SK-N-SH (cell line): Measurements from ENCODE around the gene PNLIPRP1.

Experiments used
- CHD2 ChIP-seq: fragments of 150-350 bp; IDR thresholded peaks from 2 replicates; pipeline ENCODE4 v1.6.1; 2018; ENCODE audit warnings: low read length; ENCODE audit not compliant: partially characterized antibody
- CTCF ChIP-seq: fragments of 200-600 bp; sonication (generic); IDR thresholded peaks from 2 replicates; pipeline ENCODE4 v1.6.1; 2017; ENCODE audit warnings: antibody characterized with exemption, mild to moderate bottlenecking, moderate library complexity
- GABPA ChIP-seq: IDR thresholded peaks from 2 replicates; pipeline ENCODE4 v1.4.0; 2012; ENCODE audit warnings: low read depth, mild to moderate bottlenecking
- JUND ChIP-seq: IDR thresholded peaks from 2 replicates; pipeline ENCODE4 v1.4.0; 2012
- MAX ChIP-seq: IDR thresholded peaks from 2 replicates; pipeline ENCODE4 v1.4.0; 2012; ENCODE audit warnings: low read depth
- PBX3 ChIP-seq: IDR thresholded peaks from 2 replicates; pipeline ENCODE4; 2012
- POLR2AphosphoS5 ChIP-seq: IDR thresholded peaks from 2 replicates; pipeline ENCODE4 v1.6.1; 2012; ENCODE audit warnings: low read depth, low read length
- RCOR1 ChIP-seq: fragments of 150-350 bp; IDR thresholded peaks from 2 replicates; pipeline ENCODE4 v1.6.1; 2017; ENCODE audit warnings: antibody characterized with exemption, low read length
- REST ChIP-seq: IDR thresholded peaks from 2 replicates; pipeline ENCODE4 v1.6.1; 2012; ENCODE audit warnings: mild to moderate bottlenecking, low read depth, low read length, moderate library complexity
- SIN3A ChIP-seq: IDR thresholded peaks from 2 replicates; pipeline ENCODE4 v1.6.1; 2012; ENCODE audit warnings: low read depth, mild to moderate bottlenecking, low read length, moderate library complexity, borderline replicate concordance
- TAF1 ChIP-seq: IDR thresholded peaks from 2 replicates; pipeline ENCODE4 v1.6.1; 2012; ENCODE audit warnings: low read depth, mild to moderate bottlenecking, low read length, moderate library complexity, borderline replicate concordance
- TEAD4 ChIP-seq: IDR thresholded peaks from 2 replicates; pipeline ENCODE4 v1.4.0; 2012; ENCODE audit warnings: mild to moderate bottlenecking, borderline replicate concordance; ENCODE audit not compliant: insufficient read depth
- USF1 ChIP-seq: IDR thresholded peaks from 2 replicates; pipeline ENCODE4 v1.4.0; 2012; ENCODE audit warnings: low read depth, borderline replicate concordance
- ZBTB33 ChIP-seq: IDR thresholded peaks from 2 replicates; pipeline ENCODE4 v1.4.0; 2012; ENCODE audit warnings: low read depth, borderline replicate concordance

GRCh38 chr10:116632596-116633215, 41.9 kb downstream of the PNLIPRP1 start:
- TF ChIP-seq CTCF (no peak), SIN3A (no peak), RCOR1 (no peak), REST (no peak), MAX (no peak), USF1 (no peak), TAF1 (no peak), TEAD4 (no peak), PBX3 (no peak), GABPA (no peak), ZBTB33 (no peak), POLR2AphosphoS5 (no peak), CHD2 (no peak), JUND (no peak)
